ENCODE data around the gene CPED1. TPM values are rescaled to one million over a fixed set of nuclear protein-coding genes. Genes with fewer than 3 reads are reported as not detected.

Gene CPED1
- total RNA-seq, 1 experiment from 2014 or later, result 0.13 TPM

DNA sequence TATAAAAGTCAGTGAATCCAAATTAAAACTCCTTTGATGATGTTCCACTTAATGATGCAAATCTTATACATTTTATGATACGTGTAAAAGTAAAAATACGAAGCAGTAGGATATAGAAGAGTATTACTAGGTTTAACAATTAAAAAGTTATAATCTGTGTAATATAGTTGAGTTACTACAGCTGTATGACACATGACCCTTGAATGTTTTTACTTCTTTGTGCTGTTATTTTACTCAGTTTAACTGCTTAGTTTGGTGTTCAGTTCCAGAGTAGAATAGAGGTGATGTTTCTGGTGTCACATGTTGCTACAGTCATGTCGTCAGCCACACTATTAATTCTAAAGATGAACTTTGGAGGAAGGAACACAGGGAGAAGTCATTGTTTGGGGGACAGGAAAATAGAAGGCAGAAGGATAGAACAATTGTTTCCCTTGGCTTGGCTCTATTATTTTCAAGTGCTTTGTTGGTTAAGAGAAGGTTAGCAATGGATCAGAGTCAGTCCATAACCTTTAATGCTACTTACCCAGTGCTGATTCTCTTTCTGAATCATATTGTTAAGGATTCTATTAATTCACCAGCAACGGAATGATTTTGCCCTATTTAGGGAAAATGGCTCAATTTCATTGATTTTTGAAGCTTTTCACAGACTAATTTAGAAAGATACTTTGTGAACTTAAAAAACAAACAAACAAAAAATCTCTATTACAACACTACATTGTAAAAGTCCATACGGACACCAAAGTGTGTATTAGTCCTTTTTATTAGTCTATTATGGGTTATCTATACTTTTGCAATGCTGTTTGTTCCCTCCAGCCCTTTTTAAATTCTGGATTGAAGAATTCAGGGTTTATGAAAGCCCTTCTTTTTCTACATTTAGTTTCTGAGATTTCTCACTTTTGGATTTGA lies 73.4 kb downstream of the CPED1 start:
- Histone ChIP-seq H3K79me1 (ENCODE audit: insufficient read depth, low read depth, low read length, poor library complexity, severe bottlenecking) (no peaks in the 10 kb centered on the region), H4K8ac (replicated peaks; ENCODE audit: insufficient read length, low read depth, low read length) (no peak overlapping the region), H3K4ac (ENCODE audit: low read depth, low read length) (no peak overlapping the region), H2BK20ac (ENCODE audit: low read depth, low read length, poor library complexity, severe bottlenecking) (no peak overlapping the region), H3K23me2 (ENCODE audit: insufficient read length, low read depth, low read length, poor library complexity, severe bottlenecking) (no peaks in the 10 kb centered on the region), H4K91ac (ENCODE audit: insufficient read length, low read depth, low read length) (no peak overlapping the region), H3T11ph (ENCODE audit: low read length) (no peak overlapping the region), H3K23ac (ENCODE audit: insufficient read length, low read depth, low read length) (no peak overlapping the region), H2BK120ac (ENCODE audit: low read depth, low read length, poor library complexity, severe bottlenecking) (no peak overlapping the region), H2BK5ac (ENCODE audit: insufficient read length, low read length) (no peak overlapping the region), H4K5ac (ENCODE audit: insufficient read length, low read depth, low read length) (no peak overlapping the region), H4K20me1 (ENCODE audit: control insufficient read depth, insufficient read depth, insufficient read length) (no peaks in the 10 kb centered on the region), H3K9ac (ENCODE audit: extremely low read depth, insufficient read length, low read length) (no peak overlapping the region), H3K4me1 (ENCODE audit: insufficient read depth, low read length) (no peaks in the 10 kb centered on the region), H2AK5ac (ENCODE audit: insufficient read length, low read length) (no peak overlapping the region), H3K56ac (ENCODE audit: insufficient read length, low read depth, low read length) (no peak overlapping the region), H3K18ac (ENCODE audit: insufficient read length, low read depth, low read length) (no peak overlapping the region), H3K27me3 (ENCODE audit: insufficient read depth, low read length) (no peaks in the 10 kb centered on the region), H3K4me2 (ENCODE audit: insufficient read depth, insufficient read length, low read length) (no peak overlapping the region), H3K27ac (ENCODE audit: insufficient read length, low read depth, low read length) (no peak overlapping the region), H3K79me2 (ENCODE audit: insufficient read depth, low read length) (no peaks in the 10 kb centered on the region), H2BK15ac (ENCODE audit: low read depth, low read length) (no peak overlapping the region), H3K9me3 (ENCODE audit: control insufficient read depth, low read depth, low read length) (no peaks in the 10 kb centered on the region), H2BK12ac (ENCODE audit: insufficient read length, low read depth, low read length) (no peak overlapping the region), H3K14ac (ENCODE audit: insufficient read depth, low read length) (no peak overlapping the region), H2AFZ (ENCODE audit: low read length) (no peak overlapping the region)
- TF ChIP-seq, protein P1, sequence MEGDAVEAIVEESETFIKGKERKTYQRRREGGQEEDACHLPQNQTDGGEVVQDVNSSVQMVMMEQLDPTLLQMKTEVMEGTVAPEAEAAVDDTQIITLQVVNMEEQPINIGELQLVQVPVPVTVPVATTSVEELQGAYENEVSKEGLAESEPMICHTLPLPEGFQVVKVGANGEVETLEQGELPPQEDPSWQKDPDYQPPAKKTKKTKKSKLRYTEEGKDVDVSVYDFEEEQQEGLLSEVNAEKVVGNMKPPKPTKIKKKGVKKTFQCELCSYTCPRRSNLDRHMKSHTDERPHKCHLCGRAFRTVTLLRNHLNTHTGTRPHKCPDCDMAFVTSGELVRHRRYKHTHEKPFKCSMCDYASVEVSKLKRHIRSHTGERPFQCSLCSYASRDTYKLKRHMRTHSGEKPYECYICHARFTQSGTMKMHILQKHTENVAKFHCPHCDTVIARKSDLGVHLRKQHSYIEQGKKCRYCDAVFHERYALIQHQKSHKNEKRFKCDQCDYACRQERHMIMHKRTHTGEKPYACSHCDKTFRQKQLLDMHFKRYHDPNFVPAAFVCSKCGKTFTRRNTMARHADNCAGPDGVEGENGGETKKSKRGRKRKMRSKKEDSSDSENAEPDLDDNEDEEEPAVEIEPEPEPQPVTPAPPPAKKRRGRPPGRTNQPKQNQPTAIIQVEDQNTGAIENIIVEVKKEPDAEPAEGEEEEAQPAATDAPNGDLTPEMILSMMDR (conservative IDR thresholded peaks at IDR 0.05), result no peak
- Mint-ChIP-seq H3K4me3 (no peak overlapping the region), H3K27me3 (ENCODE audit: low read depth) (no peaks in the 10 kb centered on the region), H3K4me1 (peaks cover 2 to 7% of the 10 kb centered on the region in 2 experiments; a peak in 1 of 4 replicates), H3K27ac (no peak overlapping the region), H3K36me3 (ENCODE audit: insufficient read depth in 1 of 3, low read depth in 3 of 3) (no peaks in the 10 kb centered on the region), H3K9me3 (no peaks in the 10 kb centered on the region)
- DNase-seq, result no peak
- no CpG with 5 or more reads among the region's 5 CpGs for WGBS (ENCODE audit: extremely low coverage, insufficient read length, low lambda C conversion rate)

Measured in H9 (cell line).